ENCODE results near the gene FOXB1.
A peak's percentile ranks its signal among the peaks of the same experiment; 100 is the strongest.

Gene FOXB1

DNA sequence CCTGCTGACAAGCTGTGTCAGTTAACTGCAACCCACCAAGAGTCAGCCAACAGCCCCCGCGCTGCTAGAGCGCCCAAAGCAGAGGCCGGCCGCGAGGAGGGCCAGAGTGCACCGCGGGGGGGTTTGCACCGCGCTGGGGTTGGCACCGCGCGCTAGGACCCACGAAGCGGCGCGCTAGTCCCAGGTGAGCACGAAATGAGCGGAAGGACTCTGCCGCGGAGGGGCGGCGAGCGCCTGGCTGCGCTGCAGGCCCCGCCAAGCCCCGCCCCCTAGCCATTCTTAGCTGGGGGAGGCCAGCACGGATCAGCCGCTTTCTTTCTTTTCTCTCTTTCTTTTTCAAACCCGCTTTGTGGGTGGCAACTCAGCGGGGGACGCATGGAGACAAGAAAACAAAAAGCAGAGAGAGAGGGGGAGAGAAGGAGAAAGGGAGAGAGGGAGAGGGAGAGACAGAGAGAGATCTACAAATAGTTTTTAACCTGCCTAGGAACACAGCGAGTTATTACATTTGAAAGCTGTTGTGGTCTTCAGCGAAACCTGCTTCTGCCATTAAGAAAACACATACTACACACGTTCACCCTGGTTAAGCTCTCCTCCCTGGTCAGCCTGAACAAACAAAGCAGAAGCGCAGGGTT lies 6.9 kb upstream of the FOXB1 start:
- in situ Hi-C loops (cut with MboI; ENCODE audit: low pct_unique_long_range_greater_than_20kb, low sequenced_read_pairs): no loop called here
- DNase-seq: peak; percentile 69

DNA sequence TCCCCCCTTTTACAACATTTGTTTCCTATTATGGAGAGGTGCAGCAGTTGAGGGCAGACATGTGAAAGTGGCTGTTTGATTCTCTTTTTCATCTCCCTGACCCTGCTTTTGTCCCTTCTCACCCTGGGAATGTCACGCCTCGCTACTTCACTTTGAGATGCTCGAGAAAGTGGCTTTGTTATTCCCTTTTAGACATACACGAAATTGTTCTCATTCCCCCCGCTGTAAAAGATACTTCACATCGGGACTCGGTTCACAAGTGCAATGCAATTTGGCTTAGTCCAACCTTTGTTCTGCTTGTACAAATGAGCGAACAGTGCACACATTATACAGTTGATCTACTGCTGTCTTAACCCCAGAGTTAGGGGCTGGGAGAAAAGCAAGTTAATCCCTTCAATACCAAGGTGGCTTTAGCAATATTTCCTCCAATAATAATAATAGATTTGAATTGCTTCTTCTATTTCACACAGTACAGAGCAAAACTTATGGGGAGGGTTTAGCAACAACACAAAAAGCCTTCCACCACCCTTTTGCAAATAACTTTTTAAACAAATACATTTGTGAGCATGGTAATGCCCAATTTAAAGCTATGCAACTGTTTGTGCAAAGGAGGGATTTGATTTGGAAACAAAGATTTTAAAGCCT lies 5.7 kb upstream of the FOXB1 start:
- DNase-seq: no peak
- in situ Hi-C loops (cut with MboI; ENCODE audit: low pct_unique_long_range_greater_than_20kb, low sequenced_read_pairs): no loop called here

DNA sequence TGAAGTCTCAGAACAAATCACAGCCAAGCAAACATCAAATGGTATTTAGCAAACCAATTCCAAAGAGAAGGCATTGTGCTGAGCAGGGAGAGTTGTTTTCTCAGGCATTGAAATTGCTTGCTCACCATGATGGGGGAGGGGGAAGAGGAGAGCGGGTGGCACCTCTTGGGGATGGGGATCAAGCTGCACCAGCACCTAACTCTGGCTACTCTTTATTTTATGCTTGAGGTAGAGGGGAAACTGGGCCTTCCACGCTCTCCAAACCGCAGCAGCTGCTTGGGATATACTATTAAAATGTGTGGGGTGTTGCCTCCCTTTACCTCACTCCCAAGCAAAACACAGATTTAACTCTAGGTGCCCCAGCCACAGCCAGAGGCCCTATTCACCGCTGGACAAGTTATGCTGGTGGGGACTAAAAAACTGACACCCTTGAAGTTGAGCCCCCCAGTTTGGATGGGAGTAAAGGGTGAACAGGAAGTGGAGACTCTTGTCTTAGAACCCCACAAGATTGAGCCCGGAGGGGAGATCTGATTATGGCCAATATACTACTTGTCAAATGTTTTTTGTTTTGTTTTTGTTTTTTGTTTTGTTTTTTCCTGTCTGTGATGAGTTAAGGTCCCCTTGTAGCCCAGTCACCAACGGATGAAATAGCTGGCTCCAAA lies 5.0 kb upstream of the FOXB1 start:
- in situ Hi-C loops (cut with MboI; ENCODE audit: low pct_unique_long_range_greater_than_20kb, low sequenced_read_pairs): no loop called here
- no peak for DNase-seq

DNA sequence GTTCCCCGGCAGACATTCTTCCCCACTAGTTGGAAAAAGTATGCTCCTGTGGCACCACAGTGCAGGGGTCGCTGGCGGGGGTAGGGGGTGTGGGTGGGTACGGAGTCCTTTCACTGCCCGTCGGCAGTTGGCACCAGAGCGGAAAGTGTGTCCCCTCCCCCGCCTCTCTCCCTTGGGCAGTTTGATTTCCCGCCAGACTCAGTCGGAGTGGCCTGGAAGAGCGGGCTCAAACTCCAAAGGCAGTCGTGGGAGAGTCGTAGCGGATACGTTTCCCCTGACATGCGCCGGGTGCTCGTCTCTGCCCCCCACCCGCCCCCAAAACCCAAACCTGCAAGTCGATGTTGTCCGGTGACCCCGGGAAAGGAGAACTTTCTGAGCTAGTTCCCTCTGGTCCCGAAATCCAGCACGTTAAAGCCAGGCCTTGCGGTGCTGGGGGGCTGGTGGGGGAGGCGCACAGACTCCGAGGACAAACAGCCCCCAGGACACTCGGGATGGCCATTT lies 4.4 kb upstream of the FOXB1 start:
- DNase-seq: no peak
- in situ Hi-C loops (cut with MboI; ENCODE audit: low pct_unique_long_range_greater_than_20kb, low sequenced_read_pairs): no loop called here

DNA sequence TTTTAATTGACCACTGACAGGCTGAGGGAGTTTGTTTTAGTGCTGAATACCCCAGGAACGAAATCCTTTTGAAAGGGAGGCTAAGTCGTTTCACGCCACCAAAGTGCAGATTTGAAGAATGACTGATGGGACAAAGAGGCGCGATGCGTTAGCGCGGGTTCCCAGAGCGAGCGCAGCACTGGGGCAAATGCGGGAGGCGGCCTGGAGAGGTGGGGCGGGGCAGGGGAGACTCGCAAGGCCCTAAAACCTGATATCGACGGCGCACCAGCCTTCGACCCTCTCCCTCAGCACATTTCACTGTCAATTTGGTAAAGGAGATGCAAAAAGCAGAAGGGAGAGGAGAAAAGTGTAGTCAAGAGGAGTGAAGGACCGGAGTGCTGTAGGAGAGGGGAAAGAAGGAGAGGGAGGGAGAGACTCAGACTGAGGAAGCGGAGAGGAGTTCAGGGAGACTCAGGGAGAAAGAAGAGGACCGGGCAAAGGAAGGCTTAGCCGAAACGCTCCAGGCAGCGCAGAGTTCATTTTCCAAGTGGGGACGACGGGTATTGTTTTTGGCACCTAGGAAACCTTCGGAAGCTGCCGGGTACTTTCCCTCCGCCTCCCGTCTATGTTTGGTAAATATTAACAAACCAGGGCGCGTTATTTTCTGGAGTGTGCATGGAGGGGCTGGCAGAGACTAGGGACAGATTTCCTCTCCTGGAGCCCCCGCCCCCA lies 3.8 kb upstream of the FOXB1 start:
- no peak for DNase-seq
- in situ Hi-C loops (cut with MboI; ENCODE audit: low pct_unique_long_range_greater_than_20kb, low sequenced_read_pairs): no loop called here

DNA sequence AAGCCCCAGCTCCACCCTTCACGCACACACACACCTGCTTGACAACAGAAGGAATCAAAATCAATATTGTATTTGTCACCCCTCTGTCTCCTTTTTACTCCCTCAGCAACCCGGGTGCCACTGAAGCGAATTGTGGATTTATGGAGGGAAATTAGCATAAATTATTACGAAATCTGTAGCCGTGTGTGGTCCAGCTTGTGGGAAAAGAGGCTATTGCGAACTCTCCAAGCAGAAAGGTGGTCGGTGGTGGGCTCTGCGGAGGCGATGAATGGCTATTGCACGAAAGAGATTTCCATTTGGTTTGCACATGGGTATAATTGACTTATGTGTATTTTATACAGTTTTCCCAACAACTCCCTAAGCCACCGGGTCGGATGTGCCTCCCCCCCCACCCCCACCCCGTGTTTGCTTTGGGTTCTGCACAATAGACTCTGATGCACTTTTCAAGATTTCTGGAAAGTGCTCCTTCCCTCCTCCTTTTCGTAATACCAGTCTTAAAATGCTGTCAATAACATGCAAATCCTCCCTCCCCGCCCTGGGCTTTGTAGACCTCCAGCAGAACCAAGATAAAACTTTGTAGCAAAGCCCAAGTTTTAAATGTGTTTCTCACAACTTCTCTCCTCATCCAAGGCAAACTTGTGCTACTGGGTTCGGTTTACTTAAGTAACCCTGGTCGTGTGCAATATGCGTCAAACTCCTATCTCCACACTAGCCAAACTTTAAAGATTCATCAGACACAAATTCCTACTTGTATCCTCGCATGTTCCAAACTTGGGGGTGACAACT lies 3.1 kb upstream of the FOXB1 start:
- in situ Hi-C loops (cut with MboI; ENCODE audit: low pct_unique_long_range_greater_than_20kb, low sequenced_read_pairs): no loop called here
- no peak for DNase-seq

- DNase-seq: no peak
- in situ Hi-C loops (cut with MboI; ENCODE audit: low pct_unique_long_range_greater_than_20kb, low sequenced_read_pairs): no loop called here
Measured at GRCh38 chr15:60001610-60002527, 2.2 kb upstream of the FOXB1 start.

DNA sequence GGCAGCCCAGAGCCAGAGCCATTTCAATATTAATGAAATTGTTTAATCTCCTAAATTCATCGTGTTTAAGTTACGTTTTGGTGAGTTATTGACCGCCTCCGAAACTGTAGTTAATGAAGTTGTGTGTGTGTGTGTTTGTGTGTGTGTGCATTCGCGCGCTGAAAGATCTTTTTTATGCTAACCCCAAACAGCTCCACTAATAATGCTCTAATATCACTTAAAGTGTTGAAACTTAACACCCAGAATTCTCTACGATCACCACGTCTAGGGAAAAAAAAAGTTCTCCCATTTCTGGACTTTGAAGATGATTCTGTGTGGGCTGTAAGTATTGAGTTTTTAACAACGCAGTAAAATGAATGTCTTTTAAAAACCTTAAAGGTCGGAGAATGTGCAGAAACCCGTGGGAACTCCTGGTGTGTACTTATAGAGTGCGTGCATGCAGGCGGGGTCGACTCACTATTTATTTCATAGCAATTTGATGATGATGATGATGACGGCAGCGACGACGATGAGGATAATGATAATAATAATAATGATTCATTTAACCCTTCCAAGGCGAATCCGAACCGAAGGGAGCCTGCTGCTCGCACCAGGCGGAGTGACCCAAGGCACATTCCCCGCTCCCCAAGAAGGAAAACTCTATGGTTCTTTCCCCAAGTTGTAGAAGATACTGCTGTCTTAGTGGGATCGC lies 1.4 kb upstream of the FOXB1 start:
- in situ Hi-C loops (cut with MboI; ENCODE audit: low pct_unique_long_range_greater_than_20kb, low sequenced_read_pairs): no loop called here

GRCh38 chr15:60003243-60004008 lies 685 bp upstream of the FOXB1 start:
- in situ Hi-C loops (cut with MboI; ENCODE audit: low pct_unique_long_range_greater_than_20kb, low sequenced_read_pairs): no loop called here
- DNase-seq: peak; percentile 38

More for the DNA sequence above, 1.4 kb upstream of the FOXB1 start:
- no peak for DNase-seq

GRCh38 chr15:60004846-60005351 lies 788 bp downstream of the FOXB1 start:
- no peak for DNase-seq
- in situ Hi-C loops (cut with MboI; ENCODE audit: low pct_unique_long_range_greater_than_20kb, low sequenced_read_pairs): no loop called here

GRCh38 chr15:60005352-60006202 lies 1.5 kb downstream of the FOXB1 start:
- in situ Hi-C loops (cut with MboI; ENCODE audit: low pct_unique_long_range_greater_than_20kb, low sequenced_read_pairs): no loop called here
- DNase-seq: no peak

DNA sequence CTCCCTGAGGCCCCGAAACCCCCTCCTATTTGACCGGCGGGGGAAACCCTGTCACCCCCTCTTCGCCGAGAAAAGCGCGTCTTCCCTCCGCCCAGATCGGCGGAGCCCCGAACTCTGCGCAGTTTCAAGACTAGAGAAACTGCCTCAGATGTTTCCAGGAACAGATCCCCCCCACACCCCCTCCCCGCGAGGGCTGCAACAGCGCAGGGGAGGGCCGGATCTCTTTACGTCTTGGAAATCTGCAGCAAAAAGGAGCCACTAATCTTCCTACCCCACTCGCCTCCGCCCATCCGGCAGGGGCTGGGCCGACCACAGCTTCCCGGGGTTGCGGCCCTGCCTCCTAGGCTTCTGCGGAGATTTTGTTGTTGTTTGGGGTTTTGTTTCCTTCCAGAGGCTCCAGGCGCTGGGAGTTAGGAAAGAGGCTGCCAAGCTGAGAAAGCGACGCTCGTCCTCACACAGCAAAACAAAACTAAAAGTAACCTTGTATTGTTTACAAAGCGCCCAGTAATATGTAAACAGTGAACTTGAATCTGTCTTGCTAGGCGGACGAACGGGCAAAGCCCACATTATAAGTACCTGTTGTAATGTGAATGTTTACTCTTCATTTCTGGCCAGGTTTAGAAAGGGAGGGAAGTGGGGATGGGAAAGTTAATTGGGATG lies 2.2 kb downstream of the FOXB1 start:
- in situ Hi-C loops (cut with MboI; ENCODE audit: low pct_unique_long_range_greater_than_20kb, low sequenced_read_pairs): no loop called here
- peak; percentile 80 for DNase-seq

DNA sequence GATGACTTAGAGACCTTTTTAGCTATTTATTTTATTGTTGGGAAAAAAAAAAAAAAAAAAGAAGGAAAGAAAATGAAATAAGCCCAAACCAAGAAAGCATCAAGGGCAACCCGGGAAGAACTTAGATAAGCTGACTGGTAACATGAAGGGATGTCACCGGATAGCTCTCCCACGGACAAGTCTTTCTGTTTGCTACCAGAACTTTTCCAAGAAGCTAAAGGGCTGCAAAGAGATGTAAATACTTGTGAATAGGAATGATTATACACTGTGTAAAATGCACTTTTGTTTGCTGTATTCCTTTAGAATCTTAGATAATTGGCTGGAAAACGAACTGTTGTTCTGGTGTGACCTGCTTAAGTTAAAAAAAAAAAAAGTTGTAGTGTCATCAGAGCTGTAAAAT lies 2.8 kb downstream of the FOXB1 start:
- DNase-seq: no peak
- in situ Hi-C loops (cut with MboI; ENCODE audit: low pct_unique_long_range_greater_than_20kb, low sequenced_read_pairs): no loop called here

DNA sequence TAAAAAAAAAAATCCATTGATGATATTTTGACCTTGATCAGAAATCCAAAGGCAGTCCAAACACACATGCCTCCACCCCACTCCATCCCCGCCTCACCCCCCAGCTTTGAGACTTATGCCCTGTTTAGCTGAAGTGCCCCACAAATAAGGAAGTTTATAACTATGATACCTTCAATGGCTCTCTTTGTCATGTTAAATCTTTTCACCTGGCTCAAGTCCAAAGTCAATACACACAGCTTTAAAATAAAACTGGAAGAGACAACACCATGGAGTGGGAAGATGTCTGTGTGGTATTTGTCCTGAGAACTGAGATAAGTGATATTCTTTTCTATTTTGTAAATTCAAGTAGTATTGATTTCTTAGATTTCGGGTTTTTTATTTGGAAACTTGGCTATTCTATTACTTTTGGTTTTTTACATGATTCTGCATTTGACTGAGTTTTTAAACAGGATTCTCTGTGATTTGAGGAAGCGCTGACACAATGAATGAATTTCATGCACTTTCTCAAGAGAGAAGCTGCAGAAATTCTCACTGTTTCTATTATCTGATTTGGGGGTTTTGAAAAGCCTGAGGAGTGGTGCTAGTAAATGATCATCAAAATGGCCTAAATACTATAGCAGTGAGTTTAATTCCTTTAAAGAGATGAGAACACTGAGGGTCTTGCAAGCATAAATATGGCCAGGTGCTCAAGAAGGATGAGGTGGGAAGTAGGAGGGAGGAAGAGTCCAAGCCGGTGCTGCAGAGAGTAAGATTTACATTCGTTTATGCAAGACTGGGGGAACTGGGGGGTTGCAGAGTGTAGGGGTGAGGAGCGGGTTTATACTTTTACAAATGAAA lies 5.2 kb downstream of the FOXB1 start:
- no peak for DNase-seq
- in situ Hi-C loops (cut with MboI; ENCODE audit: low pct_unique_long_range_greater_than_20kb, low sequenced_read_pairs): no loop called here

Measured in KBM-7 (cell line).